Measurements from ENCODE around the gene CD68.

DNA sequence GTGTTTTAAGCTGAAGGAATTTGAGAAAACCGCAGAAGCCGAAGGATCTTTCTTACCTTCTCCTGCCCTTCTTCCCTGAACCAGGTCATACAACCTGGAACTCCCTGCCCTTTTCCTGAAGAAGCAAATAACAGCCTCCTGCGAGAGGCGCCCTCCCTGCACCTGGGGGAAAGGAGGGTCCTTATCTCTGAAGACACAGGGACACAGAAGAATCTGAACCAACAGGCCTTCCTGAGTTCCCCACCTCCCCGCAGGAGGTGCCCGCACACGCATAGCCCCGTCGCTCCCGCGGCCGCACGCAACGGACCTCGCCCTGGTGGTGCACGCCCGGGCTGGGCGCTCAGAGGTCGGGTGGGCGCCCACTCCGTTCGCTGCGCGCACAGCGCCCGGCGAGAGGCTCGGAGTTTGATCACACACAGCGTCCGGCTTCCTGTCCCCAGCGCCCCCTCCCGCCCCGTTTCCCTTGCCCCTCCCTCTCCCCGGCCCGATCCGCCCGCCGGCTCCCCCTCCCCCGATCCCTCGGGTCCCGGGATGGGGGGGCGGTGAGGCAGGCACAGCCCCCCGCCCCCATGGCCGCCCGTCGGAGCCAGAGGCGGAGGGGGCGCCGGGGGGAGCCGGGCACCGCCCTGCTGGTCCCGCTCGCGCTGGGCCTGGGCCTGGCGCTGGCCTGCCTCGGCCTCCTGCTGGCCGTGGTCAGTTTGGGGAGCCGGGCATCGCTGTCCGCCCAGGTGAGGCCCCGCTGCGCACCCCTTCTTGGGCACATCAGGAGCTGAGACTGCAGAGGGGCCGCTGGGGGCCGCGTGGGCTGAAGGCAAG is 30.6 kb upstream of the CD68 start, which contains the start of gene TNFSF12:
- TF ChIP-seq, protein P1, sequence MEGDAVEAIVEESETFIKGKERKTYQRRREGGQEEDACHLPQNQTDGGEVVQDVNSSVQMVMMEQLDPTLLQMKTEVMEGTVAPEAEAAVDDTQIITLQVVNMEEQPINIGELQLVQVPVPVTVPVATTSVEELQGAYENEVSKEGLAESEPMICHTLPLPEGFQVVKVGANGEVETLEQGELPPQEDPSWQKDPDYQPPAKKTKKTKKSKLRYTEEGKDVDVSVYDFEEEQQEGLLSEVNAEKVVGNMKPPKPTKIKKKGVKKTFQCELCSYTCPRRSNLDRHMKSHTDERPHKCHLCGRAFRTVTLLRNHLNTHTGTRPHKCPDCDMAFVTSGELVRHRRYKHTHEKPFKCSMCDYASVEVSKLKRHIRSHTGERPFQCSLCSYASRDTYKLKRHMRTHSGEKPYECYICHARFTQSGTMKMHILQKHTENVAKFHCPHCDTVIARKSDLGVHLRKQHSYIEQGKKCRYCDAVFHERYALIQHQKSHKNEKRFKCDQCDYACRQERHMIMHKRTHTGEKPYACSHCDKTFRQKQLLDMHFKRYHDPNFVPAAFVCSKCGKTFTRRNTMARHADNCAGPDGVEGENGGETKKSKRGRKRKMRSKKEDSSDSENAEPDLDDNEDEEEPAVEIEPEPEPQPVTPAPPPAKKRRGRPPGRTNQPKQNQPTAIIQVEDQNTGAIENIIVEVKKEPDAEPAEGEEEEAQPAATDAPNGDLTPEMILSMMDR (IDR thresholded peaks at IDR 0.05; ENCODE audit: low read length), result no peak
- TF ChIP-seq EZH2 (optimal IDR thresholded peaks at IDR 0.05; ENCODE audit: low read depth, low read length) (no peak), EZH2phosphoT487 (IDR thresholded peaks at IDR 0.05; ENCODE audit: low read length) (no peak)
